Muscle of arm (tissue), 12 donors: Measurements from ENCODE around the gene IFNAR1. TPM values are rescaled to one million over a fixed set of nuclear protein-coding genes. Genes with fewer than 3 reads are reported as not detected.

Source experiments
- DNase-seq: peaks from one replicate; pipeline ENCODE4 v3.0.0-alpha.2; 2013
- polyA plus RNA-seq, 12 donors: library from polyadenylated mRNA; unstranded; fragments of 120-200 nt; gene quantifications; one replicate each; pipeline ENCODE4 v1.2.1, GENCODE V29; 2013; ENCODE audit not compliant: insufficient read length in 12 of 12

The IFNAR1 gene
- polyA plus RNA-seq, 12 donors: 15.3 to 29.6 (median 25.7) TPM; not detected in 1

DNA sequence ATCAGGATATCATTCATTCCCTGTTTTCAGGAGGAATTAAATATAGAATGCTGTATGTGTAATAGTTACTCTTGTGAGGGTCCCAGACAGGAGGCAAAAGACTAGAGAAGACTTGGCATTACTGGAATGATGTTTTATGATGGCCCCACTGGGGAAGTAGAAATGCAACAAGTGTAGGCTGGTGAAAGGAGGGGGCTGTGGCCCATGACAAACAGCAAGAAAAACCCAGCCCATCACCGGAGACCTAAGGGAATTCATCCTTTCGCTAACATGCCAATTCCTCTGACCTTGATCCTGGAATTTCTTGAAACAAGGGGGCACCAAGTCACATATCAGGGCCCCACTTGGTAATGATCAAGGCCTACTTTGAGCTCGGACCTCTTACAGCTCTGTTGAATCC lies 72.9 kb downstream of the IFNAR1 start:
- no peak for DNase-seq

DNA sequence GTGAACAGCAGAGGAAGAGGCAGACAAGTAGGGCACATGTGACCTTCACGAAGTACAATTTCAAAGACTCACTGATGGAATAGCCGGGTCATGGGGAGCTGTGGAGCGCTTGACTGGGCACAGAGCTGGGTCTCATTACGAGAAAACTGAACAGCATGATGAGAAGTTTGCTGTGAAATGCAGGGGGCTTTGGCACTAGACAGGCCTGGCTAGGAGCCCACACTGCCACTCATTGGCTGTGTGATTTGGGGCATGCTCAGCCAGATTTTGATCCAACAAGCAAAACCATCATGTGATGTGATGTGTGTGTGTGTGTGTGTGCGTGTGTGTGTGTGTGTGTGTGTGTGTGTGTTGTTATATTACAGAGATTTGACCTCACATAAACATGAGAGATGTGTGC lies 73.6 kb downstream of the IFNAR1 start:
- no peak for DNase-seq

DNA sequence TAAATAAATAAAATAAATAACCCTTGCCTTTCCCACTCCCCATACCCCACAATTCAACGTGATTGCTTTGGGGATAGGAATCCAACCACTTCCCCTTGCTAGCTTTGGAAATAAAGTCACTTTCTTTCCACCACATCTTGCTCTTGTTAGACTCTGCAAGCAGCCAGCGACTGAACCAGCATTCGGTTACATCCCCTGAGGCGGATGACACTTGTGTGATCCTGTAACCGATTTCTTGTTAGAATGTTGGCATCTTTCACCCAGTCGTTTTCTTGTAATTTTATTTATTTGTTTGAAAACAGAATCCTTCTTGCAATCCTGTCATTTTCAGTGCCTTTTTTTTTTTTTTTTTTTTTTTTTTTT lies 76.8 kb downstream of the IFNAR1 start:
- no peak for DNase-seq

DNA sequence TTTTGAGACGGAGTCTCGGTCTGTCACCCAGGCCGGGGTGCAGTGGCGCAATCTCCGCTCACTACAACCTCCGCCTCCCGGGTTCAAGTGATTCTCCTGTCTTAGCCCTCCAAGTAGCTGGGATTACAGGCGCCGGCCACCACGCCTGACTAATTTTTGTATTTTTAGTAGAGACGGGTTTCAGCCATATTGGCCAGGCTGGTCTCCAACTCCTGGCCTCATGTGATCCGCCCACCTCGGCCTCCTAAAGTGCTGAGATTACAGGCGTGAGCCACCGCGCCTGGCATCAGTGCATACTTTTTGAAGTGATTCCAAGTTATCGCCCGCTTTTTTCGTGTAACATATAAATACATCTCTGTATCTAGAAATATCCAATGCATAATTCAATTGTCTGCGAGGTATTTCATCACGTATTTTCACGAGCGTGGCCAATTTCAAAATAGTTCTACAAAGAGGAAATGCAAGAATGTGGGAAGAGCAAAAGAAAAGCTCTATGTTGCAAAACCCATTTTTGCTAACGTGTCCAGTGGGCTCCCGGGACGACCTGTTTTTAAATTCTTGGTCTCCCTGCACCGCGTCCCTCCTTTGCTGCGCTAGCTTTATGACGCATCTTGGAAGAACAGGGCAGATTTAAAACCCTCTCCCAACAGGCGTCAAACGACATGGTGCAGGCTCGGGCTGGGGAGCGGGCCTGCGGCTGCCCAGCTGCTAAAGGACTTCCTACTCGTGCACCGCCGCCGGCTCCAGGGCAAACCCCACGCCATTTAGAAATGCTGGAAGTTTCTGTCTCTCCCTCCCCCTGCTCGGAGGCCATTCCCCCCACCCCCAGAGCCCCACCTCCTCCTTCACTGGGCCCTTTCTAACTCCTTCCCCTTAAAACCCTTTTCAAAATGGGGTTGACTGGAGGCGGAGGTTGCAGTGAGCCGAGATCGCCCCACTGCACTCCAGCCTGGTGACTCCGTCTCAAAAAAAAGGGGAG lies 77.5 kb downstream of the IFNAR1 start:
- DNase-seq: no peak

DNA sequence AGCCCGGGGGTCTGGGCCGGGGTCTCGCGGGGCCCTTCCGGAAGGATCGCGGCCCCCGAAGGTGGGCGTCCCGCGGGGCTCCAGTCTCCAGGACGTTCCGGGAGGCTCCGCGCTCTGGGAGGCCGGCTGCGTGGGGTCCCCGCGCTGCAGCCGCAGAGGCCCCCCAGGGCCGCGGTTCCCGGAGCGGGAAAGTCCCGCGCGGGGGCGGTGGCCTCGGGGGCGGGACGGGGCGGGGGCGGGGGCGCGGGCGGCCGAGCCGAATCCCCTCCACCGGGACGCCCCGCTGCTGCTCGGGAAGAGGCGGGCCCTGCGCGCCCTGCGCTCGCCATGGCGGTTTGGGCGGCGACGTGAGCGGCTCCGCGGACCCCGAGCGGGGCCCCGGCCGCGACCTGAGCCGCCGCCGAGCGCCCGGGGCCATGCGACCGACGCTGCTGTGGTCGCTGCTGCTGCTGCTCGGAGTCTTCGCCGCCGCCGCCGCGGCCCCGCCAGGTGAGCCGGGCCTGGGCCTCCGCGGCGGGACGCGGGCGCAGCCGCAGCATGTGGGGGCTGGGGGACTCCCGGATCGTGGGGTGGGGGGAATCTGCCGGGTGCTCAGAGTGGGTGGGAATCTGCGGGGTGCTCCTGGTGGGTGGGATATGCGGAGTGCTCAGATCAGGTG lies 78.5 kb downstream of the IFNAR1 start, which contains the start of gene IFNGR2:
Gene IFNGR2, plus strand, starts transcription at position 286 of the 658 bp plus-strand sequence. Its CDS starts 131 bp downstream, at position 417.
- DNase-seq: no peak

DNA sequence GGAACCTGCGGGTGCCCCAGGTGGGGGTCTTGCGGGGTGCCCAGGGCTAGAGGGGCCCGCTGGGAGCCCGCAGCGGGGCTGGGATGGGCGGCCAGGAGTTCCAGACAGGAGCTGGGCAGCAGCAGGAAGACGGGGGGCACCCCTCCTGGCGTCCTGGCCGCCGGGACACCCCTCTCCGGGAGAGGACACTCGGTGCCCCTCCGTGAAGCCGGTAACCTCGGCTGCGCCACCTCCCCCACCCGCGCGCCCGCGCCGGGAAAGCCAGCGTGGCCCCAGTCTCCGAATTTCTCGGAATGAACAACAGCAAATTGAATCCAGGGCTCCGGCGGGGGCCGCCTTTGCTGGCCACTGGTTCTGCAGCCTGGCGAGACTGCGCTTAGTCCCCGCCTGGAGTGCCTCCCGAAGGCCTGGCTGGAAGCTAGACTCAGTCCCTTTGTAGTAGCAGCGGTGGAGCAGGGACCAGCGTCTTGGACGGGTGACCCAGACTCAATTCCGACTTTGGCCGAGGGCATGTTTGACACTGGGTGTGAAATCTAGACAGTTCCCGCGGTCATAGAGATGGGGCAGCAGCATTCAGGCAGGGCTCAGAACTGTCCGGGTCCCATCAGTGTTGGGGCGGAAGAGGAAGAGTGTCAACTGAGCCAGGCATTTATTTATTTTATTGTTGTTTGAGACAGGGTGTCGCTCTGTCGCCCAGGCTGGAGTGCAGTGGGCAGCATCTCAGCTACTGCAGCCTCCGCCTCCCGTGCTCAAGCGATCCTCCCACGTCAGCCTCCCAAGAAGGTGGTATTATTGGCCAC lies 79.2 kb downstream of the IFNAR1 start:
- no peak for DNase-seq

DNA sequence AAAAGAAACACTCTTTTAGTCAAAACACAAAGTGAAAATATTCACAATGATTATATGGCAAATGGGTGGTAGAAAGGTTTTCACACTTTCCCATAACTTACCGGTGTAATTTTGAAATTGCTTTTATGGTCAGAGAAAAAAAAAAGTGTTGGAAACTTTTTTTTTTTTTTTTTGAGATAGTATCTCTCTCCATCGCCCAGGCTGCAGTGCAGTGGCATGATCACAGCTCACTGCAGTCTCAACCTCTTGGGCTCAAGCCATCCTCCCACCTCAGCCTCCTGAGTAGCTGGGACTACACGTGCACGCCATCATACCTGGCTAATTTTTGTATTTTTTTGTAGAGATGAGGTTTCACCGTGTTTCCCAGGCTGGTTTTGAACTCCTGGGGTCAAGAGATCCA lies 81.7 kb downstream of the IFNAR1 start:
- DNase-seq: no peak

Other genes starting within 250 kb of the IFNAR1 start
- 10 to 100 TPM in 7 of 12 donors, 1 to 10 TPM in 4, not detected in 1; 7.4 to 19.4 (median 12.3) TPM for gene IFNAR2, start 95.0 kb upstream of the IFNAR1 start, polyA plus RNA-seq
- gene IL10RB, start 58.6 kb upstream of the IFNAR1 start, polyA plus RNA-seq: 10 to 100 TPM in 11 of 12 donors, not detected in 1; 13.8 to 29.1 (median 21.0) TPM
- gene IFNGR2, start 78.4 kb downstream of the IFNAR1 start, polyA plus RNA-seq: 10 to 100 TPM in 11 of 12 donors, not detected in 1; 49.3 to 90.4 (median 54.2) TPM
- gene TMEM50B, start 155.0 kb downstream of the IFNAR1 start, polyA plus RNA-seq: 10 to 100 TPM in 11 of 12 donors, not detected in 1; 20.0 to 49.1 (median 25.4) TPM
- gene DNAJC28, start 166.7 kb downstream of the IFNAR1 start, polyA plus RNA-seq: 1 to 10 TPM in 10 of 12 donors, not detected in 2; 2.3 to 4.4 (median 3.3) TPM
- gene GART, start 217.1 kb downstream of the IFNAR1 start, polyA plus RNA-seq: 100 to 1,000 TPM in 1 of 12 donors, 10 to 100 TPM in 10, not detected in 1; 42.7 to 129 (median 57.8) TPM
- gene SON, start 218.1 kb downstream of the IFNAR1 start, polyA plus RNA-seq: 100 to 1,000 TPM in 11 of 12 donors, 10 to 100 TPM in 1; 87.6 to 316 (median 231) TPM